ENCODE measurements around the gene TXNDC17. TPM values are rescaled to one million over a fixed set of nuclear protein-coding genes. Genes with fewer than 3 reads are reported as not detected.
"Not testable (repeated sequence)": the region's sequence is repeated elsewhere in the genome, so short reads cannot be mapped to it uniquely, and the experiment has no call there.

TXNDC17 gene
- total RNA-seq, 1 donor from 2014 or later, result 13.3 TPM

- no peak for DNase-seq
Measured at GRCh38 chr17:6684460-6684783, 43.6 kb downstream of the TXNDC17 start.

GRCh38 chr17:6684881-6685767 is 44.3 kb downstream of the TXNDC17 start:
- DNase-seq, result no peak

DNA sequence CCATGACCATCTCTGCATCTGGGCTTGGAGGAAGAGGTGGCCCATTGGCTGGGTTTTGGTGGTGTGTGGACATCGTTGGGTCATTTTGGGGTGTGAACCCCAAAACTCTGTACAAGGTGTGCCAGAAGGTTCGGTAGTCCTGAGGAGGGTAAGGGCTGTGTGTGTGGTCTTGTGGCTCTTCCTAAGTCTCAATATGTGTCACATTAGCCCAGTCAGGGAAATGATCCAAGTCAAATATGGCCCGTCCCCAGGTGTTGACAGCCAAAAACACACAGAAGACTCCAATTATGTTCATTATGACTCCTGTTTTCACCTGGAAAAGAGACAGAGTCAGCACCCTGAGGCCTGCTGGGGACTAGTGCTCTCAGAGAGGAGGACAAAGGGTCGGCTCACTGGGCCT is 45.2 kb downstream of the TXNDC17 start:
- DNase-seq, result no peak

DNA sequence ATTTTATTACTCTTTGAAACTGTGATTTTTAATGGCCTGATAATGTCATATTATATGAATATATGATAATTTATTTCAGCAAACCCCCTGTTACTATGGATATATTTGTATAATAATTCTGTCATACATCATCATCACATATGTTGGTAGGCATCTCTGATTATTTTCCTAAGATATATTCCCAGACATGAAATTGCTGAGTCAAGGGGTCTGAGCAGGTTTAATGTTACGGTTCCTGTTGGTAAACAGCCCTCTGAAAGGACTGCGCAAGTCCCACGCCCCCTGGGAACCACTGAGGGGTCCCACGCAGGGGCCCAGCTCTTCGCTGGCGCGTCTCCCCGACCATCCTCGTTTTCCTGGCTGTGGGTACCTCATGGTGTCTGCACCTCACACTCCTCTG is 48.1 kb downstream of the TXNDC17 start:
- DNase-seq, result no peak

GRCh38 chr17:6690641-6691040 is 49.8 kb downstream of the TXNDC17 start:
- DNase-seq, result no peak

DNA sequence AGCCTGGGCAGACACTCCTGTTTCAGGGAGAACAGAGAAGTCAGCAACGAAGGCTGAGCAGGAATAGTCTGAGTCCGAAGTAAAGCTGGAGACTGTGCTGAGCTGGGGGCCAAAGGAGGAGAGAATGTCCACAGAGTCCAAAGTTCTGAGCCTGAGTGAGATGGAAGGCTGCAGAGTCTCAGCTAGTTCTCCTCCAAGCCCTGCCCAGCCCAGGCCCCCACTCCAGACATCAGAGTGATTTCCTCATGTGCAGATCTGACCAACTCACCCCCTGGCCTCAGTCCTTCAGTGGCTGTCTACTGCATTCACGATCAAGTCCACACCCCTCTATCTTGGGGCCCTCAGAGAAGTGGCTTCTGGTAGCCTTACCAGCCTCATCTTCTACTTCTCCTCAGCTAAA is 50.7 kb downstream of the TXNDC17 start:
- no peak for DNase-seq

GRCh38 chr17:6691958-6692357 is 51.1 kb downstream of the TXNDC17 start:
- DNase-seq, result not testable (repeated sequence)

Small RNAs within 50 kb of the gene (small RNA-seq; reads per million reads assigned to genes)
- gene MIR4520-1, result not detected
- not detected for gene RNA5SP435

Other genes with a start within 250 kb of the TXNDC17 start
- gene AIPL1, start 205.9 kb upstream of the TXNDC17 start, total RNA-seq, result not detected
- 5.9 TPM for gene PIMREG, start 196.6 kb upstream of the TXNDC17 start, total RNA-seq
- gene PITPNM3, start 84.5 kb upstream of the TXNDC17 start, total RNA-seq, result 13.9 TPM
- 28.4 TPM for gene KIAA0753, start 349 bp upstream of the TXNDC17 start, total RNA-seq
- gene MED31, start 10.5 kb downstream of the TXNDC17 start, total RNA-seq, result 16.1 TPM
- gene C17orf100, start 10.7 kb downstream of the TXNDC17 start, total RNA-seq, result 2.3 TPM
- gene SLC13A5, start 72.3 kb downstream of the TXNDC17 start, total RNA-seq, result not detected
- gene XAF1, start 115.0 kb downstream of the TXNDC17 start, total RNA-seq, result 2.5 TPM
- gene FBXO39, start 135.2 kb downstream of the TXNDC17 start, total RNA-seq, result not detected
- gene TEKT1, start 190.7 kb downstream of the TXNDC17 start, total RNA-seq, result 1.2 TPM

Data from occipital lobe (tissue), 3 donors.